ENCODE data around the gene MARK1.

The MARK1 gene

GRCh38 chr1:220692436-220693228, 164.7 kb downstream of the MARK1 start:
- DNase-seq = no peak

- DNase-seq = no peak
Observed at GRCh38 chr1:220694866-220695382, 167.0 kb downstream of the MARK1 start.

- no peak for DNase-seq
Observed at GRCh38 chr1:220695426-220695825, 167.5 kb downstream of the MARK1 start.

GRCh38 chr1:220696226-220696862, 168.4 kb downstream of the MARK1 start:
- DNase-seq = no peak

- no peak for DNase-seq
Observed at GRCh38 chr1:220696863-220697231, 168.9 kb downstream of the MARK1 start.

GRCh38 chr1:220697326-220697725, 169.4 kb downstream of the MARK1 start:
- no peak for DNase-seq

- DNase-seq = no peak
Observed at GRCh38 chr1:220698607-220699016, 170.7 kb downstream of the MARK1 start.

GRCh38 chr1:220699044-220699443, 171.1 kb downstream of the MARK1 start:
- DNase-seq = no peak

- no peak for DNase-seq
Observed at GRCh38 chr1:220700556-220701179, 172.7 kb downstream of the MARK1 start.

GRCh38 chr1:220701974-220702373, 174.0 kb downstream of the MARK1 start:
- DNase-seq = no peak

- no peak for DNase-seq
Observed at GRCh38 chr1:220702733-220703270, 174.9 kb downstream of the MARK1 start.

GRCh38 chr1:220703305-220703704, 175.4 kb downstream of the MARK1 start:
- DNase-seq = no peak

- DNase-seq = no peak
Observed at GRCh38 chr1:220705782-220706181, 177.8 kb downstream of the MARK1 start.

- no peak for DNase-seq
Observed at GRCh38 chr1:220706480-220706879, 178.5 kb downstream of the MARK1 start.

- DNase-seq = no peak
Observed at GRCh38 chr1:220707160-220707559, 179.2 kb downstream of the MARK1 start.

GRCh38 chr1:220708244-220708643, 180.3 kb downstream of the MARK1 start:
- no peak for DNase-seq

GRCh38 chr1:220708936-220709801, 181.2 kb downstream of the MARK1 start:
- DNase-seq = no peak

- DNase-seq = no peak
Observed at GRCh38 chr1:220710333-220710732, 182.4 kb downstream of the MARK1 start.

- peak; percentile 33 for DNase-seq
Observed at GRCh38 chr1:220711056-220711809, 183.3 kb downstream of the MARK1 start.
